CD14-positive monocyte (primary cell): ENCODE data around the gene TBX18. TPM values are rescaled to one million over a fixed set of nuclear protein-coding genes. Genes with fewer than 3 reads are reported as not detected.

ENCODE experiments used
- DNase-seq, 3 donors: peaks; one replicate each; pipeline ENCODE4 v3.0.0-alpha.2; 2011 to 2022
- H2AFZ ChIP-seq: 2 replicates; pipeline ENCODE4 v1.6.0; 2012; ENCODE audit warnings: mild to moderate bottlenecking, low read depth, low read length, inconsistent platforms; ENCODE audit not compliant: insufficient read depth, poor library complexity, severe bottlenecking
- H3K27ac ChIP-seq, 2 donors: 1 replicate in 1 of 2; 2 replicates in 1 of 2; pipeline ENCODE4 v1.5.1; 2012 to 2013; ENCODE audit warnings: low read length in 2 of 2, control low read depth in 1 of 2, inconsistent platforms in 1 of 2, low read depth in 1 of 2, mild to moderate bottlenecking in 1 of 2
- H3K27me3 ChIP-seq, 2 donors: one replicate each; pipeline versions ENCODE4 v1.6.0 to v1.6.1; 2011 to 2013; ENCODE audit warnings: low read length in 2 of 2; ENCODE audit not compliant: control insufficient read depth in 2 of 2, insufficient read depth in 2 of 2
- H3K36me3 ChIP-seq, 2 donors: replicated peaks in 1 of 2; 1 replicate in 1 of 2; 2 replicates in 1 of 2; pipeline versions ENCODE4 v1.5.1 to v1.6.1; 2012 to 2013; ENCODE audit warnings: low read length in 2 of 2, control low read depth in 1 of 2, inconsistent platforms in 1 of 2, mild to moderate bottlenecking in 1 of 2; ENCODE audit not compliant: insufficient read depth in 2 of 2, control insufficient read depth in 1 of 2
- H3K4me1 ChIP-seq, 2 donors: 1 replicate in 1 of 2; 2 replicates in 1 of 2; pipeline versions ENCODE4 v1.5.1 to v1.6.1; 2012 to 2013; ENCODE audit warnings: low read length in 2 of 2, control low read depth in 1 of 2, inconsistent platforms in 1 of 2, mild to moderate bottlenecking in 1 of 2, moderate library complexity in 1 of 2; ENCODE audit not compliant: insufficient read depth in 2 of 2, control insufficient read depth in 1 of 2
- H3K4me2 ChIP-seq: replicated peaks from 2 replicates; pipeline ENCODE3; 2012; ENCODE audit warnings: low read length, moderate library complexity, mild to moderate bottlenecking; ENCODE audit not compliant: poor library complexity, severe bottlenecking; ENCODE audit errors: extremely low read depth
- H3K4me3 ChIP-seq, 3 experiments: fragments of 200-600 bp in 1 of 3; sonication (generic) in 1 of 3; replicated peaks in 1 of 3; 1 replicate in 2 of 3; 2 replicates in 1 of 3; pipeline ENCODE4 v1.5.1; 2011 to 2013; ENCODE audit warnings: low read length in 3 of 3, mild to moderate bottlenecking in 3 of 3, control low read depth in 2 of 3, low read depth in 2 of 3, inconsistent platforms in 1 of 3, moderate library complexity in 1 of 3
- H3K79me2 ChIP-seq: 2 replicates; pipeline ENCODE4 v1.6.0; 2012; ENCODE audit warnings: mild to moderate bottlenecking, control low read depth, inconsistent platforms, low read length, moderate library complexity; ENCODE audit not compliant: insufficient read depth
- H3K9ac ChIP-seq: 2 replicates; pipeline ENCODE4 v1.6.0; 2017; ENCODE audit warnings: low read length, mild to moderate bottlenecking; ENCODE audit not compliant: insufficient read depth, poor library complexity, severe bottlenecking
- H3K9me3 ChIP-seq, 2 donors: replicated peaks in 1 of 2; 1 replicate in 1 of 2; 2 replicates in 1 of 2; pipeline versions ENCODE4 v1.5.1 to v1.6.1; 2012 to 2013; ENCODE audit warnings: low read length in 2 of 2, control low read depth in 1 of 2; ENCODE audit not compliant: control insufficient read depth in 1 of 2, insufficient read depth in 1 of 2
- H4K20me1 ChIP-seq: 2 replicates; pipeline ENCODE4 v1.6.0; 2012; ENCODE audit warnings: mild to moderate bottlenecking, low read length, control low read depth, moderate library complexity; ENCODE audit not compliant: insufficient read depth
- H3K27ac Mint-ChIP-seq, 7 donors: one replicate each; pipeline ENCODE4 v1.8.0; 2020; ENCODE audit warnings: mild to moderate bottlenecking in 7 of 7, mixed read lengths in 7 of 7, moderate library complexity in 6 of 7, inconsistent platforms in 2 of 7
- H3K27me3 Mint-ChIP-seq, 3 donors: one replicate each; pipeline ENCODE4 v1.8.0; 2021 to 2022; ENCODE audit warnings: low read depth in 3 of 3, mild to moderate bottlenecking in 3 of 3, mixed read lengths in 3 of 3, moderate library complexity in 3 of 3, inconsistent platforms in 1 of 3
- H3K36me3 Mint-ChIP-seq, 2 donors: one replicate each; pipeline ENCODE4 v1.8.0; 2020; ENCODE audit warnings: mixed read lengths in 2 of 2, inconsistent platforms in 1 of 2, mild to moderate bottlenecking in 1 of 2
- H3K4me1 Mint-ChIP-seq: one replicate; pipeline ENCODE4 v1.8.0; 2020; ENCODE audit warnings: mild to moderate bottlenecking, mixed read lengths
- H3K4me3 Mint-ChIP-seq, 2 donors: one replicate each; pipeline ENCODE4 v1.8.0; 2020; ENCODE audit warnings: mild to moderate bottlenecking in 2 of 2, mixed read lengths in 2 of 2, moderate library complexity in 1 of 2
- H3K9me3 Mint-ChIP-seq, 7 donors: one replicate each; pipeline ENCODE4 v1.8.0; 2020 to 2022; ENCODE audit warnings: mixed read lengths in 7 of 7, mild to moderate bottlenecking in 6 of 7, moderate library complexity in 6 of 7, inconsistent platforms in 2 of 7
- WGBS: methylation state at CpG from one replicate; pipeline ENCODE4 v1.1.5; 2013; ENCODE audit warnings: missing lambda C conversion rate; ENCODE audit not compliant: insufficient coverage; 5-methylcytosine and 5-hydroxymethylcytosine counted together
- intact Hi-C, 2 donors: fragments of 100-400 bp; cut with micrococcal nuclease; formaldehyde crosslinking; loops; one replicate each; pipeline versions ENCODE4 v1.15.0 to v1.15.1; 2023
- polyA plus RNA-seq, 3 donors: library from polyadenylated mRNA; depleted of rRNA in 1 of 3; unstranded in 2 of 3; stranded (reverse) in 1 of 3; fragments of 300-500 nt in 2 of 3; fragments of >200 nt in 1 of 3; fragmentation: Illumina TruSeq in 2 of 3; gene quantifications; 1 replicate in 2 of 3; 2 replicates in 1 of 3; pipeline ENCODE4 v1.2.3, GENCODE V29; 2012 to 2021
- TF ChIP-seq, protein P1 (sequence below): fragments of 200-600 bp; IDR thresholded peaks from one replicate; pipeline ENCODE4 v1.8.0; 2022; ENCODE audit warnings: antibody characterized with exemption, mild to moderate bottlenecking

TBX18 gene
- polyA plus RNA-seq, 3 donors = 0.01 TPM; not detected in 2

DNA sequence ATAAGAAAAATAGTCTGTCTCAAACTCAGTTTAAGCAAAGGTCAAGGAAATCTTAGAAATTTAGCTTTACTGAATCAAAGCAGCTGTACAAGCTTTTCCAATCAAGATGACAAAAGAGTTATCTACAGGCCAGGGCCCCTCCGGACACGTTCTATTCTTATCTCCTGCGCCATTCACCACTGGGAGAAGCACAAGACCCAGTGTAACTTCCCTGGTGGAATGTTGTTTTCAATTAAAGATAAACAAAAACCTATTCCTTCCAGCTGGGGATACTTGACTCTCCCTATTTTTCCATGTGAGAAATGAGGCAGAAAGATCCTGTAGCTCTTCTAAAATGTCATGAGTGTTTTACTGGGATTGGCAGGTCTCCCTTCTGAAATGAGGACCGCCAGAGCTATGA lies 123.3 kb downstream of the TBX18 start:
- peaks cover 0 to 11% of the 10 kb centered on the region in 2 donors for H3K4me1 ChIP-seq
- no peaks in the 10 kb centered on the region for H3K9me3 ChIP-seq
- no peak overlapping the region for H2AFZ ChIP-seq
- no peak for DNase-seq
- intact Hi-C loops = no loop called here
- H3K36me3 ChIP-seq = no peaks in the 10 kb centered on the region
- no peak overlapping the region for H3K9ac ChIP-seq
- no peak overlapping the region for H3K27ac Mint-ChIP-seq
- no peaks in the 10 kb centered on the region for H3K27me3 ChIP-seq
- H3K4me1 Mint-ChIP-seq = peaks cover 11% of the 10 kb centered on the region
- TF ChIP-seq, protein P1, sequence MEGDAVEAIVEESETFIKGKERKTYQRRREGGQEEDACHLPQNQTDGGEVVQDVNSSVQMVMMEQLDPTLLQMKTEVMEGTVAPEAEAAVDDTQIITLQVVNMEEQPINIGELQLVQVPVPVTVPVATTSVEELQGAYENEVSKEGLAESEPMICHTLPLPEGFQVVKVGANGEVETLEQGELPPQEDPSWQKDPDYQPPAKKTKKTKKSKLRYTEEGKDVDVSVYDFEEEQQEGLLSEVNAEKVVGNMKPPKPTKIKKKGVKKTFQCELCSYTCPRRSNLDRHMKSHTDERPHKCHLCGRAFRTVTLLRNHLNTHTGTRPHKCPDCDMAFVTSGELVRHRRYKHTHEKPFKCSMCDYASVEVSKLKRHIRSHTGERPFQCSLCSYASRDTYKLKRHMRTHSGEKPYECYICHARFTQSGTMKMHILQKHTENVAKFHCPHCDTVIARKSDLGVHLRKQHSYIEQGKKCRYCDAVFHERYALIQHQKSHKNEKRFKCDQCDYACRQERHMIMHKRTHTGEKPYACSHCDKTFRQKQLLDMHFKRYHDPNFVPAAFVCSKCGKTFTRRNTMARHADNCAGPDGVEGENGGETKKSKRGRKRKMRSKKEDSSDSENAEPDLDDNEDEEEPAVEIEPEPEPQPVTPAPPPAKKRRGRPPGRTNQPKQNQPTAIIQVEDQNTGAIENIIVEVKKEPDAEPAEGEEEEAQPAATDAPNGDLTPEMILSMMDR = no peak
- no peak overlapping the region for H3K4me3 Mint-ChIP-seq
- H3K9me3 Mint-ChIP-seq = peaks cover 0 to 5% (median 0%) of the 10 kb centered on the region in 7 donors
- H3K79me2 ChIP-seq = no peaks in the 10 kb centered on the region
- H4K20me1 ChIP-seq = no peaks in the 10 kb centered on the region
- 92% methylated on average over 1 of the region's 4 CpGs for WGBS
- no peak overlapping the region for H3K4me2 ChIP-seq
- no peak overlapping the region for H3K4me3 ChIP-seq
- H3K27me3 Mint-ChIP-seq = peaks cover 0 to 2% (median 0%) of the 10 kb centered on the region in 3 donors
- H3K36me3 Mint-ChIP-seq = no peaks in the 10 kb centered on the region
- no peak overlapping the region for H3K27ac ChIP-seq

DNA sequence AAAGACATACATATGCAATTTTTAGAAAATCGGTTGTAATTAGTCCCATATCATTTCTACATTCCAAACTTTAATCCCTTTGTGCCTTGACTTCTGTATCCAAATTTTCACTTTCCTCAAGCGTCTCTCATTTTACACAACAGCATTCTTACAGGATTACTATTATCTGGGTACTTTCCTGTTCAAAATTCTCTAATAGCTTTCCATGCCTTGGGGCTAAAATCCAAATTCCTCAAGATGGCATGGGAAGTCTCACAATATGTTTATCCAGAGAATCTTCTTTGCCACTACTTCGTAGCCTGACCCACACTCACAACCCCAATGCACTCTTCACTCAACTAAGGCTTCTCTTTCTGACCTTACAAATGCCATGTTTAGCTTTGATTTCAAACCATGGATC lies 125.0 kb downstream of the TBX18 start:
- Histone ChIP-seq H3K27ac (no peak overlapping the region), H3K4me3 (no peak overlapping the region), H3K36me3 (no peaks in the 10 kb centered on the region), H2AFZ (no peak overlapping the region), H3K27me3 (no peaks in the 10 kb centered on the region), H3K9ac (no peak overlapping the region), H3K79me2 (no peaks in the 10 kb centered on the region), H3K9me3 (no peaks in the 10 kb centered on the region), H3K4me1 (peaks cover 0 to 5% of the 10 kb centered on the region in 2 donors), H3K4me2 (no peak overlapping the region), H4K20me1 (no peaks in the 10 kb centered on the region)
- H3K27ac Mint-ChIP-seq = no peak overlapping the region
- peaks cover 0 to 2% (median 0%) of the 10 kb centered on the region in 3 donors for H3K27me3 Mint-ChIP-seq
- H3K9me3 Mint-ChIP-seq = peaks cover 0 to 7% (median 2%) of the 10 kb centered on the region in 7 donors
- DNase-seq = no peak
- H3K4me3 Mint-ChIP-seq = no peak overlapping the region
- H3K36me3 Mint-ChIP-seq = no peaks in the 10 kb centered on the region
- intact Hi-C loops = no loop called here
- TF ChIP-seq, protein P1 = no peak
- peaks cover 5% of the 10 kb centered on the region for H3K4me1 Mint-ChIP-seq
- WGBS = 92% methylated on average over 2 of the region's 3 CpGs
